GM23338 (cell line): ENCODE data around the gene APOBEC2. TPM values are rescaled to one million over a fixed set of nuclear protein-coding genes. Genes with fewer than 3 reads are reported as not detected.

Experiments
- ATAC-seq: fragments of 200-7000 bp; cut with Tn5 transposase; 3 replicates; pipeline ENCODE4 v1.9.1; 2020
- DNase-seq: peaks from one replicate; pipeline ENCODE4 v3.0.0-alpha.2; 2015; ENCODE audit warnings: low spot score
- H2AFZ ChIP-seq: fragments of 200-600 bp; sonication (generic); 2 replicates; pipeline ENCODE4 v1.8.0; 2016; ENCODE audit warnings: antibody characterized with exemption, mild to moderate bottlenecking, moderate library complexity
- H3F3A ChIP-seq: fragments of 200-600 bp; sonication (generic); replicated peaks from 2 replicates; pipeline ENCODE4 v1.8.0; 2017; ENCODE audit warnings: antibody characterized with exemption, mixed run types, low read depth
- H3K27ac ChIP-seq: fragments of 200-600 bp; sonication (generic); 2 replicates; pipeline ENCODE4 v1.6.1; 2016; ENCODE audit warnings: low read depth
- H3K27me3 ChIP-seq: fragments of 200-600 bp; sonication (generic); 2 replicates; pipeline ENCODE4 v1.8.0; 2016; ENCODE audit warnings: mild to moderate bottlenecking, mixed run types, moderate library complexity; ENCODE audit not compliant: insufficient read depth
- H3K36me3 ChIP-seq: fragments of 200-600 bp; sonication (generic); 2 replicates; pipeline ENCODE4 v1.8.0; 2016; ENCODE audit warnings: mild to moderate bottlenecking; ENCODE audit not compliant: insufficient read depth
- H3K4me1 ChIP-seq: fragments of 200-600 bp; sonication (generic); 2 replicates; pipeline ENCODE4 v1.8.0; 2016; ENCODE audit warnings: mild to moderate bottlenecking, moderate library complexity; ENCODE audit not compliant: insufficient read depth
- H3K4me2 ChIP-seq: fragments of 200-600 bp; sonication (generic); 2 replicates; pipeline ENCODE4 v1.7.1; 2017; ENCODE audit warnings: mixed run types
- H3K4me3 ChIP-seq: fragments of 200-600 bp; sonication (generic); 2 replicates; pipeline ENCODE4 v1.6.1; 2016; ENCODE audit warnings: mixed run types
- H3K79me2 ChIP-seq: fragments of 200-600 bp; sonication (generic); replicated peaks from 2 replicates; pipeline ENCODE4 v1.8.0; 2017; ENCODE audit warnings: mild to moderate bottlenecking; ENCODE audit not compliant: insufficient read depth
- H3K9me2 ChIP-seq: fragments of 200-600 bp; sonication (generic); 2 replicates; pipeline ENCODE4 v1.8.0; 2017; ENCODE audit not compliant: insufficient read depth
- H4K20me1 ChIP-seq: fragments of 200-600 bp; sonication (generic); replicated peaks from 2 replicates; pipeline ENCODE4 v1.8.0; 2017; ENCODE audit warnings: mild to moderate bottlenecking; ENCODE audit not compliant: insufficient read depth
- H3K27ac Mint-ChIP-seq: 2 replicates; pipeline ENCODE4 v1.8.0; 2020; ENCODE audit warnings: inconsistent platforms, mild to moderate bottlenecking, moderate library complexity, mixed read lengths
- H3K27me3 Mint-ChIP-seq: 3 replicates; pipeline ENCODE4 v1.8.0; 2022; ENCODE audit warnings: low read depth, mild to moderate bottlenecking, moderate library complexity, mixed read lengths, inconsistent platforms; ENCODE audit not compliant: insufficient read depth, poor library complexity
- H3K36me3 Mint-ChIP-seq: 3 replicates; pipeline ENCODE4 v1.8.0; 2021; ENCODE audit warnings: low read depth, mild to moderate bottlenecking, inconsistent platforms, moderate library complexity, mixed read lengths
- H3K4me1 Mint-ChIP-seq: 3 replicates; pipeline ENCODE4 v1.8.0; 2020; ENCODE audit warnings: mild to moderate bottlenecking, inconsistent platforms, mixed read lengths
- H3K4me3 Mint-ChIP-seq: 3 replicates; pipeline ENCODE4 v1.8.0; 2021; ENCODE audit warnings: moderate library complexity, mild to moderate bottlenecking, inconsistent platforms, mixed read lengths
- H3K9me3 Mint-ChIP-seq: 3 replicates; pipeline ENCODE4 v1.8.0; 2020; ENCODE audit warnings: moderate library complexity, mild to moderate bottlenecking, inconsistent platforms, mixed read lengths
- CREB1 ChIP-seq: fragments of 250-450 bp; sonication (Bioruptor Pico); IDR thresholded peaks from 2 replicates; pipeline ENCODE4 v1.5.0; 2020; ENCODE audit warnings: low read depth, mild to moderate bottlenecking, moderate library complexity
- ETS1 ChIP-seq: IDR thresholded peaks from 2 replicates; pipeline ENCODE4 v1.6.1; 2016; ENCODE audit warnings: antibody characterized with exemption
- EZH2phosphoT487 ChIP-seq: fragments of 200-600 bp; sonication (generic); IDR thresholded peaks from one replicate; pipeline ENCODE4 v1.8.1; 2018; ENCODE audit warnings: antibody characterized with exemption; ENCODE audit not compliant: unreplicated experiment
- JUNB ChIP-seq: IDR thresholded peaks from one replicate; pipeline ENCODE4 v1.6.1; 2016; ENCODE audit warnings: antibody characterized with exemption; ENCODE audit not compliant: unreplicated experiment
- NANOG ChIP-seq: IDR thresholded peaks from 2 replicates; pipeline ENCODE4 v1.6.1; 2016; ENCODE audit warnings: antibody characterized with exemption, borderline replicate concordance
- POLR2AphosphoS5 ChIP-seq: IDR thresholded peaks from 2 replicates; pipeline ENCODE4 v1.6.1; 2016; ENCODE audit warnings: antibody characterized with exemption, low read depth
- REST ChIP-seq: IDR thresholded peaks from one replicate; pipeline ENCODE4 v1.6.1; 2018; ENCODE audit warnings: antibody characterized with exemption; ENCODE audit not compliant: unreplicated experiment
- STAT1 ChIP-seq: IDR thresholded peaks from one replicate; pipeline ENCODE4 v1.6.1; 2016; ENCODE audit warnings: antibody characterized with exemption; ENCODE audit not compliant: unreplicated experiment
- ZNF331 ChIP-seq: fragments of 250-450 bp; sonication (Bioruptor Pico); IDR thresholded peaks from 2 replicates; pipeline ENCODE4 v1.5.0; 2020; ENCODE audit warnings: low read depth, mild to moderate bottlenecking, moderate library complexity
- polyA plus RNA-seq: library from polyadenylated mRNA; unstranded; fragments of >200 nt; fragmentation: Nextera tagmentation; extraction: Ambion mirVana; gene quantifications from 2 replicates; pipeline ENCODE4 v1.2.1, GENCODE V29; 2016
- total RNA-seq: library from RNA; depleted of rRNA; stranded (reverse); fragments of >200 nt; shearing (Covaris generic); gene quantifications from 2 replicates; pipeline ENCODE4 v1.2.3, GENCODE V29; 2014

APOBEC2 gene
- total and polyA plus RNA-seq, 2 experiments from 2014 or later: 2.4 TPM; not detected in 1

- no peaks in the 10 kb centered on the region for H4K20me1 ChIP-seq
- H3K36me3 ChIP-seq: no peaks in the 10 kb centered on the region
- H3F3A ChIP-seq: no peaks in the 10 kb centered on the region
- no peak for DNase-seq
- TF ChIP-seq ETS1: no peak
- TF ChIP-seq EZH2phosphoT487: no peak
- no peak for TF ChIP-seq NANOG
- no peak for TF ChIP-seq JUNB
- TF ChIP-seq STAT1: no peak
- TF ChIP-seq REST: no peak
- TF ChIP-seq POLR2AphosphoS5: no peak
- H3K4me2 ChIP-seq: no peak overlapping the region
- Mint-ChIP-seq H3K27me3 (peaks cover 2% of the 10 kb centered on the region), H3K4me1 (peaks cover 5% of the 10 kb centered on the region), H3K36me3 (no peaks in the 10 kb centered on the region; the same call in 2 of the 3 replicates), H3K27ac (no peak overlapping the region), H3K4me3 (no peak overlapping the region), H3K9me3 (no peaks in the 10 kb centered on the region; the same call in 2 of the 3 replicates)
- H3K4me3 ChIP-seq: no peak overlapping the region
- no peaks in the 10 kb centered on the region for H3K27me3 ChIP-seq
- no peaks in the 10 kb centered on the region for H3K79me2 ChIP-seq
- H3K9me2 ChIP-seq: peaks cover 9% of the 10 kb centered on the region; the same call in 1 of the 2 replicates
- no peak overlapping the region for H3K27ac ChIP-seq
- ATAC-seq: no peak
- no peaks in the 10 kb centered on the region for H3K4me1 ChIP-seq
- no peak overlapping the region for H2AFZ ChIP-seq
These were observed 43.3 kb upstream of the APOBEC2 start for GRCh38 chr6:41009669-41010068.

GRCh38 chr6:41011673-41012072, 41.3 kb upstream of the APOBEC2 start:
- Histone ChIP-seq H3F3A (no peaks in the 10 kb centered on the region), H3K27me3 (no peaks in the 10 kb centered on the region), H3K36me3 (no peaks in the 10 kb centered on the region), H2AFZ (no peak overlapping the region), H4K20me1 (no peaks in the 10 kb centered on the region), H3K4me3 (no peak overlapping the region), H3K27ac (no peak overlapping the region), H3K79me2 (no peaks in the 10 kb centered on the region), H3K4me1 (no peaks in the 10 kb centered on the region), H3K9me2 (peaks cover 9% of the 10 kb centered on the region; the same call in 1 of the 2 replicates), H3K4me2 (no peak overlapping the region)
- Mint-ChIP-seq H3K9me3 (no peaks in the 10 kb centered on the region; the same call in 1 of the 3 replicates), H3K27ac (no peak overlapping the region), H3K4me1 (no peaks in the 10 kb centered on the region; the same call in 2 of the 3 replicates), H3K36me3 (no peaks in the 10 kb centered on the region; the same call in 2 of the 3 replicates), H3K4me3 (no peak overlapping the region), H3K27me3 (peaks cover 2% of the 10 kb centered on the region)
- DNase-seq (no peak), ATAC-seq (no peak)
- TF ChIP-seq EZH2phosphoT487 (no peak), STAT1 (no peak), ZNF331 (CRISPR knock-in tag) (no peak), JUNB (no peak), CREB1 (no peak), REST (no peak), NANOG (no peak)
